GM12878 (cell line): ENCODE results near the gene SPRED2. TPM values are rescaled to one million over a fixed set of nuclear protein-coding genes. Genes with fewer than 3 reads are reported as not detected.

ENCODE experiments used
- ATAC-seq: fragments of 200-7000 bp; cut with Tn5 transposase; 3 replicates; pipeline ENCODE4 v1.9.1; 2020; ENCODE audit warnings: mild to moderate bottlenecking, moderate library complexity
- BruUV-seq: library from RNA; stranded (reverse); fragments of 400-500 nt; replicated peaks from 2 replicates; lab custom pipeline; 2021; lab: Mats Ljungman, UMichigan
- CTCF ChIA-PET: fragments of 300-600 bp; sonication (Branson Sonifier 250); formaldehyde crosslinking; extraction: SDS; loops from one replicate; lab custom pipeline; 2021; ENCODE audit warnings: inconsistent platforms; lab: Yijun Ruan, JAX
- POLR2A ChIA-PET: fragments of 350-600 bp; formaldehyde crosslinking; extraction: SDS; loops from one replicate; lab custom pipeline; 2021; ENCODE audit warnings: inconsistent platforms; lab: Charles Lee
- RAD21 ChIA-PET: fragments of 300-600 bp; sonication (Branson Sonifier 250); formaldehyde crosslinking; loops from one replicate; lab custom pipeline; 2023; ENCODE audit warnings: antibody characterized with exemption; ENCODE audit not compliant: unreplicated experiment; lab: Charles Lee
- SMC1A ChIA-PET: fragments of 300-600 bp; sonication (Branson Sonifier 250); formaldehyde crosslinking; loops from one replicate; lab custom pipeline; 2023; ENCODE audit not compliant: unreplicated experiment, uncharacterized antibody; lab: Charles Lee
- DNase-seq: peaks from one replicate; pipeline ENCODE4 v3.0.0-alpha.2; 2011; ENCODE audit warnings: low read depth, low spot score
- FAIRE-seq: peaks from 3 replicates; lab custom pipeline; 2011; peaks lifted over from hg19 to GRCh38; lab: Jason Lieb, UNC
- H2AFZ ChIP-seq: 2 replicates; pipeline ENCODE4 v1.6.0; 2011; ENCODE audit warnings: low read depth, low read length, control low read depth; ENCODE audit not compliant: control insufficient read depth
- H3K27ac ChIP-seq: 2 replicates; pipeline ENCODE4 v1.5.1; 2011; ENCODE audit warnings: control low read depth; ENCODE audit not compliant: control insufficient read depth, insufficient read depth
- H3K27me3 ChIP-seq, 2 experiments: replicated peaks in 1 of 2; 2 replicates each; pipeline versions ENCODE4 v1.6.0 to v1.6.1; 2011; ENCODE audit warnings: low read length in 1 of 2; ENCODE audit not compliant: control insufficient read depth in 2 of 2, insufficient read depth in 2 of 2
- H3K36me3 ChIP-seq, 2 experiments: 2 replicates each; pipeline ENCODE4 v1.5.1; 2011; ENCODE audit warnings: low read length in 1 of 2; ENCODE audit not compliant: control insufficient read depth in 2 of 2, insufficient read depth in 2 of 2
- H3K4me1 ChIP-seq: 2 replicates; pipeline ENCODE4 v1.6.1; 2011; ENCODE audit warnings: mild to moderate bottlenecking, low read length, moderate library complexity, mixed read lengths; ENCODE audit not compliant: control insufficient read depth, insufficient read depth
- H3K4me2 ChIP-seq: 2 replicates; pipeline ENCODE4 v1.6.0; 2011; ENCODE audit warnings: control low read depth; ENCODE audit not compliant: control insufficient read depth, insufficient read depth
- H3K4me3 ChIP-seq: fragments of 200-600 bp; sonication (generic); 2 replicates; pipeline ENCODE4 v1.5.1; 2016
- H3K79me2 ChIP-seq: 2 replicates; pipeline ENCODE4 v1.6.0; 2011; ENCODE audit warnings: low read length; ENCODE audit not compliant: control insufficient read depth, insufficient read depth
- H3K9ac ChIP-seq: 2 replicates; pipeline ENCODE4 v1.8.0; 2011; ENCODE audit warnings: low read length, control low read depth, mixed read lengths; ENCODE audit not compliant: control insufficient read depth, insufficient read depth
- H3K9me3 ChIP-seq: replicated peaks from 3 replicates; pipeline ENCODE4 v1.5.1; 2011; ENCODE audit warnings: mild to moderate bottlenecking, low read length; ENCODE audit not compliant: control insufficient read depth, insufficient read depth
- H4K20me1 ChIP-seq: 2 replicates; pipeline ENCODE4 v1.6.0; 2011; ENCODE audit not compliant: control insufficient read depth, insufficient read depth
- CHD4 ChIP-seq: fragments of 200-600 bp; sonication (generic); IDR thresholded peaks from 2 replicates; pipeline ENCODE4 v1.6.1; 2016; ENCODE audit warnings: mild to moderate bottlenecking
- CREB1 ChIP-seq: IDR thresholded peaks from 2 replicates; pipeline ENCODE4 v1.6.1; 2012; ENCODE audit warnings: low read depth, mild to moderate bottlenecking, inconsistent platforms
- MLLT1 ChIP-seq: fragments of 450-650 bp; IDR thresholded peaks from 2 replicates; pipeline ENCODE4 v1.6.1; 2016; ENCODE audit warnings: mild to moderate bottlenecking
- PRDM15 ChIP-seq: fragments of 450-650 bp; formaldehyde crosslinking; IDR thresholded peaks from 2 replicates; pipeline ENCODE4 v1.4.0; 2020; ENCODE audit warnings: mild to moderate bottlenecking, moderate library complexity
- RELA ChIP-seq: fragments of 450-650 bp; IDR thresholded peaks from 2 replicates; pipeline ENCODE4 v1.8.0; 2014; ENCODE audit warnings: borderline replicate concordance; ENCODE audit not compliant: partially characterized antibody
- ZNF592 ChIP-seq: fragments of 450-650 bp; IDR thresholded peaks from 2 replicates; pipeline ENCODE4 v1.6.1; 2017; ENCODE audit warnings: mild to moderate bottlenecking, moderate library complexity
- WGBS: methylation state at CpG from one replicate; pipeline ENCODE4 v1.1.6; 2016; ENCODE audit warnings: low lambda C conversion rate; ENCODE audit not compliant: insufficient replicate concordance, insufficient coverage; ENCODE audit errors: missing lambda C conversion rate; 5-methylcytosine and 5-hydroxymethylcytosine counted together
- in situ Hi-C: fragments of 300-500 bp; cut with MboI; formaldehyde crosslinking; loops from 9 replicates; pipeline ENCODE4 v1.14.3; 2018; ENCODE audit warnings: mixed read lengths
- intact Hi-C: fragments of 100-400 bp; cut with micrococcal nuclease; formaldehyde crosslinking; loops from one replicate; pipeline ENCODE4 v1.14.2; 2022; ENCODE audit not compliant: unreplicated experiment
- polyA plus RNA-seq, 11 experiments: library from polyadenylated mRNA; depleted of rRNA in 4 of 11; unstranded in 6 of 11; stranded (reverse) in 5 of 11; fragments of >200 nt; fragmentation: Nextera tagmentation in 4 of 11; fragmentation: Illumina TruSeq in 1 of 11; extraction: Ambion mirVana in 4 of 11; extraction: Trizol in 1 of 11; gene quantifications; 1 replicate in 1 of 11; 2 replicates in 10 of 11; pipeline versions ENCODE4 v1.2.1 to v1.2.3, GENCODE V29; 2011 to 2016; ENCODE audit warnings: inconsistent platforms in 2 of 11, missing spikeins in 2 of 11, low read depth in 1 of 11
- total RNA-seq, 4 experiments: library from RNA; depleted of rRNA in 3 of 4; stranded (reverse); fragments of >200 nt in 3 of 4; fragmentation: Illumina TruSeq in 1 of 4; extraction: Trizol in 1 of 4; gene quantifications; 2 replicates each; pipeline versions ENCODE4 v1.2.1 to v1.2.3, GENCODE V29; 2013 to 2021

SPRED2 gene
- total and polyA plus RNA-seq, 10 of the 15 experiments (the other 5 are each of a cell fraction or from before 2014, with no cell fraction given), result 3.0 to 23.9 (median 9.7) TPM

- TF ChIP-seq PRDM15 (CRISPR knock-in tag), result no peak
Observed at GRCh38 chr2:65299246-65299645, 133.2 kb downstream of the SPRED2 start (continued).

- ChIA-PET RAD21 (interaction anchor here (0.7 to 1.1 kb wide), 2 partner anchors 22 to 68 kb away, joined by 3 read pairs; no protein-coding TSS in a partner anchor), POLR2A (interaction anchor here (0.9 kb wide), 1 partner anchor 21 kb away, joined by 3 read pairs; no protein-coding TSS in a partner anchor), SMC1A (interaction anchor here (1.4 kb wide), 1 partner anchor 21 kb away, joined by 6 read pairs; no protein-coding TSS in a partner anchor), CTCF (interaction anchor here (0.8 to 1.9 kb wide), 3 partner anchors 20 to 53 kb away, joined by 3 to 5 read pairs (median 4); no protein-coding TSS in a partner anchor)
- Histone ChIP-seq H3K9ac (no peak overlapping the region), H3K79me2 (no peaks in the 10 kb centered on the region), H3K9me3 (no peaks in the 10 kb centered on the region), H3K4me2 (no peak overlapping the region), H3K36me3 (no peaks in the 10 kb centered on the region), H4K20me1 (no peaks in the 10 kb centered on the region), H3K27ac (no peak overlapping the region), H3K4me3 (no peak overlapping the region), H3K27me3 (peaks cover 0 to 2% of the 10 kb centered on the region in 2 experiments; a peak in 1 of 4 replicates), H2AFZ (no peak overlapping the region), H3K4me1 (peaks cover 40% of the 10 kb centered on the region)
- in situ Hi-C loops, result no loop called here
- no TSS peak for BruUV-seq
- intact Hi-C loops, result no loop called here
- DNase-seq (no peak), ATAC-seq (no peak), FAIRE-seq (no peak)
- WGBS, result 32% methylated on average over 5 of the region's 5 CpGs
- TF ChIP-seq CREB1, result no peak
- no peak for TF ChIP-seq PRDM15 (CRISPR knock-in tag)
- no peak for TF ChIP-seq MLLT1
- no peak for TF ChIP-seq CHD4
- no peak for TF ChIP-seq RELA
- TF ChIP-seq ZNF592, result no peak
Observed at GRCh38 chr2:65298089-65298488, 134.3 kb downstream of the SPRED2 start.
